Kidney epithelial cell (primary cell): ENCODE measurements around the gene FUBP1. TPM values are rescaled to one million over a fixed set of nuclear protein-coding genes. Genes with fewer than 3 reads are reported as not detected.
A peak's percentile ranks its signal among the peaks of the same experiment; 100 is the strongest.
"Not testable (repeated sequence)": the region's sequence is repeated elsewhere in the genome, so short reads cannot be mapped to it uniquely, and the experiment has no call there.

ENCODE experiments used
- DNase-seq: peaks from one replicate; pipeline ENCODE4 v3.0.0-alpha.2; 2010; ENCODE audit warnings: low read depth
- H3K27me3 ChIP-seq: 2 replicates; pipeline ENCODE4 v1.6.0; 2011; ENCODE audit warnings: low read length; ENCODE audit not compliant: control insufficient read depth, insufficient read depth
- H3K36me3 ChIP-seq: 2 replicates; pipeline ENCODE4 v1.5.1; 2011; ENCODE audit warnings: low read length; ENCODE audit not compliant: control insufficient read depth, insufficient read depth
- H3K4me3 ChIP-seq: 2 replicates; pipeline ENCODE4 v1.5.1; 2011; ENCODE audit warnings: low read depth, mild to moderate bottlenecking, control low read depth, low read length
- CTCF ChIP-seq: IDR thresholded peaks from 2 replicates; pipeline ENCODE4 v1.5.1; 2011; ENCODE audit warnings: mild to moderate bottlenecking, moderate library complexity, low read length, control low read depth, inconsistent platforms; ENCODE audit not compliant: insufficient read depth, poor library complexity, severe bottlenecking
- total RNA-seq: library from RNA; depleted of rRNA; stranded (reverse); fragments of >200 nt; gene quantifications from 2 replicates; pipeline ENCODE4 v1.2.3, GENCODE V29; 2015

Gene FUBP1
- total RNA-seq = 101 and 102 TPM in 2 replicates

GRCh38 chr1:77978969-77979876 lies at the start of gene FUBP1:
FUBP1 (minus strand) TSS chr1:77979072; CDS start chr1:77979004, 68 bp downstream.
- TF ChIP-seq CTCF = peak; percentile 79
- Histone ChIP-seq H3K36me3 (no peaks in the 10 kb centered on the region), H3K4me3 (peak within 1 kb of the TSS; percentile 76), H3K27me3 (no peaks in the 10 kb centered on the region)
- peak; percentile 92 for DNase-seq

GRCh38 chr1:78021134-78021533 lies 42.3 kb upstream of the FUBP1 start:
- H3K36me3 ChIP-seq, DNase-seq, H3K4me3 ChIP-seq, H3K27me3 ChIP-seq: not testable (repeated sequence)

GRCh38 chr1:78019024-78019423 lies 40.2 kb upstream of the FUBP1 start:
- no peak for DNase-seq

GRCh38 chr1:78015148-78015547 lies 36.3 kb upstream of the FUBP1 start:
- DNase-seq = no peak

More at GRCh38 chr1:78019024-78019423, 40.2 kb upstream of the FUBP1 start:
- no peak for TF ChIP-seq CTCF
- no peak overlapping the region for H3K4me3 ChIP-seq
- H3K36me3 ChIP-seq = no peaks in the 10 kb centered on the region
- no peaks in the 10 kb centered on the region for H3K27me3 ChIP-seq

GRCh38 chr1:78011050-78011449 lies 32.2 kb upstream of the FUBP1 start:
- DNase-seq = no peak
- Histone ChIP-seq H3K27me3 (no peaks in the 10 kb centered on the region), H3K36me3 (no peaks in the 10 kb centered on the region), H3K4me3 (no peak overlapping the region)
- no peak for TF ChIP-seq CTCF

More at GRCh38 chr1:78015148-78015547, 36.3 kb upstream of the FUBP1 start:
- TF ChIP-seq CTCF = no peak
- Histone ChIP-seq H3K27me3 (no peaks in the 10 kb centered on the region), H3K4me3 (no peak overlapping the region), H3K36me3 (no peaks in the 10 kb centered on the region)

- H3K4me3 ChIP-seq = no peak overlapping the region
- DNase-seq = no peak
- H3K36me3 ChIP-seq = no peaks in the 10 kb centered on the region
- no peak for TF ChIP-seq CTCF
- H3K27me3 ChIP-seq = no peaks in the 10 kb centered on the region
These were observed 31.0 kb upstream of the FUBP1 start for GRCh38 chr1:78009836-78010235.
